ENCODE data around the gene BAIAP3.
A peak's percentile ranks its signal among the peaks of the same experiment; 100 is the strongest.

The BAIAP3 gene

DNA sequence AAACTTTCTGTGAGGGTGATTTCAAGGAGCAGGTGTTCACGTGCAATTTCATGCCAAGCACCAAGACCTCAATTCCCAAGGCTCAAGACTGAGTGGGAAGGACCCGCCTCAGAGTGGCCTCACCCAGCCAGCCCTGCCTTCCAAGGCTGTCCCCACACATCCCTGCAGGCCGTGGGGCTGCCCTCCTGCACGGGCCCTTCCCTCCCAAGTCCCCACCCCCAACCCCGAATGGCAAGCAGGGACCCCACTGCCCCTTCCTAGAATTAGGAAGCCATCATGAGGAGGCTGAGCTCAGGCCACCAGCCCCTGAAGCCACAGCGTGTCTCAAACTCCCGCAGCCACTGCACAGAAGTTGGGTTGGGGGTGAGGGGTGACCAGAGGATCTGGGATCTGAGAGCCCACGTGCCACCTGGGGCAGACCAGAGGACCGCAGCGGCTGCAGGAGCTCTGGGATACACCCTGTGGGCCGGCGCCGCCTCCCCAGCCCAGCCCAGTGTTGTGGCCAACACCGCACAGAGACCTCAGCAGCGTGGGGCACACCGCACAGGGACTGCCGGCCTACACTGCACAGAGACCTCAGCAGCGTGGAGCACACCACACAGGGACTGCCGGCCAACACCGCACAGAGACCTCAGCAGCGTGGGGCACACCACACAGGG, 39.0 kb downstream of the BAIAP3 start:
- no peaks in the 10 kb centered on the region for H3K9me3 Mint-ChIP-seq
- H3K4me3 Mint-ChIP-seq, result no peak overlapping the region
- no peak for ATAC-seq
- H3K36me3 Mint-ChIP-seq, result peaks cover 23% of the 10 kb centered on the region
- no peak overlapping the region for H3K27ac Mint-ChIP-seq
- peaks cover 1% of the 10 kb centered on the region for H3K4me1 Mint-ChIP-seq
- H3K27me3 Mint-ChIP-seq, result no peaks in the 10 kb centered on the region

DNA sequence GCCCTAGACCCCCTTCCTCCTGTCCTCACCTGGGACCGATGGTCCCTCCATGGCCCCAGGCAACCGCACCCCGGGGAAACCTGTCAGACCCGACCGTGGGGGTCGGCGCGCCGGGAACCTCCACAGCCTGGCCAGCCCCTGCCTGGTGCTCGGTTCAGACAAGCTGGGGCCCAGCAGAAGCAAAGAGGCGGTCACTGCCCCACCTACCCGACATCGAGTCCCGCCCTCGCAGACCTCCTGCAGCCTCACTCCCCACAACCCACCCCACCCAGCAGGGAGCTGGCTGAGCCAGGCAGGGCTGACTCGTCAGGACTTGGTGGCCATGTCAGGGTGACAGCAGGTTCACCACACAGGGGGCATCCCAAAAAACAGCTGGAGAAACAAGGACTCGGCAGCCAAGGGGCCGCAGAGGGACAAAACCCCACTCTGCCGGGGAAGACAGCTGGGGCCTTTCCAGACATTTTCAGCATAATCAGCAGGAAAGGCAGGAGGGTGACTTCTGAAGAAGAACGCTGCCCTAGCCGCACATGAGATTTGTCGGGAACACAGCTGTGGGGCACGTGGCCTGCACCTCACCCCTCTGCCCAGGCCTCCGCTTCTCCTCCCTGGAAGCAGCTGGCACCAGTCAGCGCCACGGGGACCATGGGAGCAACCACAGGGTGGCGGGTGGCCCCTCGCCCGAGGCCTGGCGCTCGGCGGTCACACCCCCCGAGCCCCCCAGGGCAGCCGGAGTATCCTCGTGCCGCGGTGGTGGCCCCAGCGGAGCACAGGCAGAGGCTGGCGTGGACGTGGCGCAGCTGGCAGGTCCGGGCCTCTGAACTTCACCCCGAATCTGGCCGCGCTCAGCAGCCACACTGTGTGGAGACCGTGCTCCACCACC, 41.2 kb downstream of the BAIAP3 start:
- H3K9me3 Mint-ChIP-seq, result no peaks in the 10 kb centered on the region
- peaks cover 39% of the 10 kb centered on the region for H3K36me3 Mint-ChIP-seq
- H3K27ac Mint-ChIP-seq, result no peak overlapping the region
- ATAC-seq, result no peak
- peaks cover 18% of the 10 kb centered on the region for H3K4me1 Mint-ChIP-seq
- H3K27me3 Mint-ChIP-seq, result no peaks in the 10 kb centered on the region
- H3K4me3 Mint-ChIP-seq, result no peak overlapping the region

DNA sequence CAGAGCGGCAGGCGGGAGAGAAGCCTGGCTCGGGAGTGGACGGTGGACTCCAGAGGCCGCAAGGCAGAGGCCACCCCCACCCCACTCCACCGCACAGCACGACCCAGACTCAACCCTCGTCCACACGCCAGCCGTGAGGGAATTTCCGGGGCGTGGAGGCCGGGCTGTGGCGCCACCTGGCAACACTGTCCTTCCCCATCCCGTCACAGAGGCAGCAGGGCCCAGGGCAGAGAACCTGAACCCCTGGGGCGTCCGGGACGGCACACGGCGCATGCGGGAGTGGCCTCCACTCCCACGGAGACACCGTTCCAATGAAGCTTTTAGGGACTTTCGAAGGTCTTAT, 41.8 kb downstream of the BAIAP3 start:
- Mint-ChIP-seq H3K36me3 (peaks cover 39% of the 10 kb centered on the region), H3K9me3 (no peaks in the 10 kb centered on the region), H3K27ac (no peak overlapping the region), H3K4me3 (no peak overlapping the region), H3K4me1 (peaks cover 23% of the 10 kb centered on the region), H3K27me3 (no peaks in the 10 kb centered on the region)
- no peak for ATAC-seq

DNA sequence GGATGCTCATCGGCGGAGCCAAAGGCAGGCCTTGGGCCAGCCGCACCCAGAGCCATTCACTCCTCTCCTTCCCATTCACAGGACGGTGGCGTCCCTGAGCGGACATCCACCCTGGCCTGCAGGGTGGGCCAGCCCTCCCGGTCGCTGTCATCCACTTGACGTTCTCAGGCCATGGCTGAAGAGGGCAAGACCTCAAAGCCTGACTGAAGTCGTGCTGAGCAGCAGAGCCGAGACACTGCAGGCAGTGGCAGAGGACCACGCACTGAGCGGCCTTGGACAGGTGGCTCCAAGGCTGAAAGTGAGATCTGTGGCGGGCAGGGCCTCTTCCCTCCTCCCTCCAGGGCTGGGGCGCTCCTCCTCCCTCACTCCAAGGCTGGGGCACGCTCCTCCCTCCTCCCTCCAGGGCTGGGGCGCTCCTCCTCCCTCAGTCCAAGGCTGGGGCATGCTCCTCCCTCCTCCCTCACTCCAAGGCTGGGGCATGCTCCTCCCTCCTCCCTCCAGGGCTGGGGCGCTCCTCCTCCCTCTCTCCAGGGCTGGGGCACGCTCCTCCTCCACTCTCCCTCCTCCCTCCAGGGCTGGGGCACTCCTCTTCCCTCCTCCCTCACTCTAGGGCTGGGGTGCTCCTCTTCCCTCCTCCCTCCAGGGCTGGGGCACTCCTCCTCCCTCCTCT, 42.4 kb downstream of the BAIAP3 start:
- Mint-ChIP-seq H3K4me1 (peaks cover 25% of the 10 kb centered on the region), H3K27ac (no peak overlapping the region), H3K4me3 (no peak overlapping the region), H3K27me3 (no peaks in the 10 kb centered on the region), H3K36me3 (peaks cover 40% of the 10 kb centered on the region), H3K9me3 (no peaks in the 10 kb centered on the region)
- ATAC-seq, result no peak

DNA sequence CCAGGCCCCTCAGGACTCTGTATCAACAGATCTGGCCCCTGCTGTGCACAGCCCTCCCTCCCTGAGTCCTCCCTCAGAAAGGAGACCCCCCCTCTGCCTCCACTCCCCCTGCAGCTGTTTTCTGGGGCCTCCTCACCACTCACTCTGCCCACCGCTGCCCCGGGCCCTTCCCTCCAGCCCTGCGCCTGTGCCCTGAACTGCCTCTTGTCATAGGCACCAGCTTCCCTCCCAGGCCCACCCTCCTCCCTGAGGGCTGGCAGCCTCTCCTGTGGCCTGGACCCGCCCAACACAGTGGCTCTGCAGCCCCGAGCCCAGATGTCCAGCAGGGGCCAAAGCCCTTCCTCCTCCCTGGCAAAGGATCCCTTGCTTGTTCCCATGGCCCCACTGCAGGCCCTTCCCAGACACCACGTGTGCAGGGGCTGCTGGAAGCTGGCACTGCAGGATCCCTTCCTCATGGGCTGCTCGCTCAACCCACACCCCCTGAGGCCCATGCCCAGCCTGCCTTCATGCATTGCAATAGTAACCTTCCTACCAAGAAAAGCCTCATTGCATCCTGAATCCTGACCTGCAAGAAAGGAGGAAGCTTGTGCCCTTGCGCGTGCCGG, 44.1 kb downstream of the BAIAP3 start:
- peaks cover 44% of the 10 kb centered on the region for H3K36me3 Mint-ChIP-seq
- H3K9me3 Mint-ChIP-seq, result no peaks in the 10 kb centered on the region
- peaks cover 25% of the 10 kb centered on the region for H3K4me1 Mint-ChIP-seq
- ATAC-seq, result no peak
- no peaks in the 10 kb centered on the region for H3K27me3 Mint-ChIP-seq
- H3K4me3 Mint-ChIP-seq, result peak overlapping the region; percentile 79
- peak overlapping the region; percentile 89 for H3K27ac Mint-ChIP-seq

DNA sequence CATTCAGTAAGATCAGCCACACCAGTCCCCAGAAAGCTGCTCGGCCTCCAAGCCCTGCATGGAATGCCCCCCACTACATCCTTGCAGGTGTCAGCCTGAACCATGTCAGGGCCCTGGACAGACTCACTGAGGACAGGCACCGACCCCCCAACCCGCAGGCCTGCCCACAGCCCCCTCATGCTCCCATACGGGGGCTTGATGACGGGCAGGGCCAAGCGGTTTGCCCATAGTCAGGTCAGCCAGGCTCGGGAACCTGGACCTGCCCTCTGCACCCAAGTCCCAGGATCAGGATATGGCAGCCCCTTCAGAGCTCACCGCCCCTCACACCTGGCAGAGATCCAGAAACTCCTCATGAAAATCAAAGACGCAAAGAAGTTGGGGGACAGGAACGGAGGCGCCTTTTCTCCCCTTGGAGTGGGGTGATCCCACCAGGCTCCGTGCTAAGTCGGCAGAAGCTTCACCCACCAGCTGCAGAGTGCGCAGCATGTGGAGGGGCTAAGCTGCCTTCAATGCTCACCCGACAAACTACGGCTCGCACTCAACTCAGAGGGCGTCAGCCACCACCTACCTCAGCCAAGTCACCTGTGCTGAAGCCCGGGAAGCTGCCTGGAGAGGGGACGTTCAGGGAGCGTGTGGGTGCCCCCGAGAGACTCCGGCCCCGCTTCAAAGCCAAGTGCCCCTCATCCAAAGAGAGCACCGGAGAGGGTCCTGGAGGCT, 44.8 kb downstream of the BAIAP3 start:
- Mint-ChIP-seq H3K36me3 (peaks cover 50% of the 10 kb centered on the region), H3K9me3 (no peaks in the 10 kb centered on the region), H3K27me3 (no peaks in the 10 kb centered on the region), H3K4me1 (peaks cover 25% of the 10 kb centered on the region), H3K27ac (peak overlapping the region; percentile 89), H3K4me3 (peak overlapping the region; percentile 79)
- ATAC-seq, result no peak

DNA sequence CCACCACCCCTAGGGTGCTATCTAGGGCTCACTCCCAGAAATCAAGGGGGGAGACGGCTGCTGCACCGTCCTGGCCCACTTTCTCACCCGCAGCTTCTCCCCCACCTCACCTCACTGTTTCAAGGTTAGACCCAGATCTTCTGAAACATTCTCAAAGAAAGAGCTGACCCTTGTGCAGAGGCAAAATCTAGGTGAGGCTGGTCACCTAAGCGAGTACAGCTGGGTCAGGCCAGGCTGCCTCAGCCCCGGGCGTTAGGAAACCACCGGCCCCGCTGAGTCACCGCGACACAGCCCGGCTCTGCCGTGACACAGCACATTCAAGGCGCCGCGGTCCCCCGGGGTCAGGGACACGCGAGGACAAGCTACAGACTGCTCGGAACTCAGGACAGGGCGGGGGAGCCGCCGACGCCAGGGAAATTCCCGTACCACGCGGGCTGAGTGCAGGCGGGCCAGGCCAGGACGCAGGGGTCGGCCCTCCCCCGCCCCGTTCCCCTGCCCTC, 45.4 kb downstream of the BAIAP3 start:
- peak; percentile 83 for ATAC-seq
- H3K4me1 Mint-ChIP-seq, result peaks cover 25% of the 10 kb centered on the region
- H3K36me3 Mint-ChIP-seq, result peaks cover 50% of the 10 kb centered on the region
- no peaks in the 10 kb centered on the region for H3K27me3 Mint-ChIP-seq
- H3K27ac Mint-ChIP-seq, result peak overlapping the region; percentile 89
- peak overlapping the region; percentile 79 for H3K4me3 Mint-ChIP-seq
- H3K9me3 Mint-ChIP-seq, result no peaks in the 10 kb centered on the region

DNA sequence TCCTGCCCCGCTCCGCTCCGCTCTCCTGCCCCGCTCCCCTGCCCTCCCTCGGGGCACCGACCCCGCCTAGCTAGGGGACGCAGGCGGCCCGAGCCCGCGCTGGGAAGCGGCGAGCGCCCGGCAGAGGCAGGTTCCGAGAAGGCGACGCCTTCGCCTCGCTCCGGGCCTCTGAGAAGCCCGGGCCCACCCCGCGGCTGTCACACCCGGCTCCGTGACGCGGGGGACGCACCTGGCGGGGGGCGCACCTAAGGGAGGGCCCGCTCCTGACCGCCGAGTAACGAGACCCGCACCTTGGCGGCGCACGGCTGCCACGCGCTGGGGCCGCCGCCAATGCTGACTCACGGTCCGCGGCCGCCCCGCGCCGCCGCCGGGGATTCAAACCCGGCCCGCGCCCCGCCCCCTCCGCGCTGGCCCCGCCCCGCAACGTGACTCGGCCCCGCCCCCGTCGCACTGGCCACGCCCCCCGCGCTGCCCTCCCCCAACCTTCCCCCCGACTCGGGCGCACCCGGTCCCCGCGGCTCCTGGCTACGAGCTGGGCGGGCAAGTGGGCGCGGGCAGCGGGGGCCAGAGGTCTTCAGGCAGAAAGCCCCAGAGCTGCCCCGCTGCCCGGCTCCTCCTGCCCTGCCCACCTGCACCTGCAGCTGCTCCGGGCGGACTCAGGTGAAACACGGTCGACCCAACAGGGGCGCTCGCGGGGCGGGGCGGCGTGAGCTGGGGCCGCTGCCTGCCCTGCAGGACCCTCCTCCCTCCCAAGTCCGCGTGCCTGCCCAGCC, 46.0 kb downstream of the BAIAP3 start:
- Mint-ChIP-seq H3K27ac (peak overlapping the region; percentile 89), H3K36me3 (peaks cover 51% of the 10 kb centered on the region), H3K9me3 (no peaks in the 10 kb centered on the region), H3K4me1 (peaks cover 25% of the 10 kb centered on the region), H3K27me3 (no peaks in the 10 kb centered on the region), H3K4me3 (peak overlapping the region; percentile 81)
- peak; percentile 81 for ATAC-seq

DNA sequence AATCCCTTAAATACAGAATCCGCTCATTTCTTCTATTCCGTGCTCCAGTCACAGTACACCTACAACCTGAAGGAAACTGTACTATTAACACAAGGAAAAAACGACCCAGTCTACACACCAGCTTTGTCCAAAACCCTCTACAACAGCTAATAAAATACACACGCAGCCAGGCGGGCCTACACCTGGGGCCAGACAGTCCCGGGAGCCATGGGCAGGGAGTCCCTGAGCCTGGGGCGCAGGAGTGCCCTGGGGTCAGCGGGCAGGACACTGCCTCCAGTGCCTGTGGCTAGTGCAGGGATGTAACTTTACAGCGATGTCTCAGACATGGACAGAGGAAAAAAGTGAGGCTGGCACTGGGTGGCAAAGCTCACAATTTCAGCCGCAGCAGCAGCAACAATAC, 46.8 kb downstream of the BAIAP3 start:
- H3K4me3 Mint-ChIP-seq, result peak overlapping the region; percentile 81
- ATAC-seq, result no peak
- peaks cover 58% of the 10 kb centered on the region for H3K36me3 Mint-ChIP-seq
- peak overlapping the region; percentile 65 for H3K27ac Mint-ChIP-seq
- H3K4me1 Mint-ChIP-seq, result peaks cover 25% of the 10 kb centered on the region
- no peaks in the 10 kb centered on the region for H3K27me3 Mint-ChIP-seq
- H3K9me3 Mint-ChIP-seq, result no peaks in the 10 kb centered on the region

DNA sequence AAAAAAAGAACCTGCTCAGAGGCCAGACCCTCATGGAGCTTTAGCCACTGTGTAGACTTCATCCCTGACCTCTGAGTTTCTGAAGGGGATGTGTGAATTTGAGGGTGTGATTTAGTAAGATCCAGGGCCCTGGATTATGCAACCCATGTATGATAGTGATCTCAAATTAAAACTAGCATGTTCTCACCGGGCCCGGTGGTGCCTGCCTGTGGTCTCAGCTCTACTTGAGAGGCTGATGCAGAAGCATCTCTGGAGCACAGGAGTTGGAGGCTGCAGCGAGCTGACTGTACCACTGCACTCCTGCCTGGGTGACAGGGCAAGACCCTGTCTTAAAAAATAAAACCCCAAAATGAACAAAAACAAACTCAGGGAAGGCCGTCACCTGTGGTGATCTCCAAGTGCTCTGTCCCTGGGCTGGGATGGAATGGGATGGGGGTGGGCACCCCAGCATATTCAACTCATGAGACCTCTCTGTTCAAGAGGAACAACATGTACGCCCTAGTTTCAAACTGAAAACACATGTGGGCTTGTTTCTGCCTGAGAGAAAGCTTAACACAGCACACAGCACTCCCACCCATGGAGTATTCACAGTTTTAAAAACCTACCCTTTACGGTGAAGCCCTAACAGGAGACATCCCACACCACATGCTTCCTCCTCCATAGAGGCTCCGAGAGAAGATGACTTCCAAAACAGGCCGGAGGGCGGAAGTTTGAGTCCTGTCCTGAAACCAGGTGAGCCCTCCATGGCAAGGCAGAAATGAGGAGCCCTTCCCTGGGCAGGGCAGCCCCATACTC, 48.4 kb downstream of the BAIAP3 start:
- H3K27ac Mint-ChIP-seq, result no peak overlapping the region
- ATAC-seq, result no peak
- H3K27me3 Mint-ChIP-seq, result no peaks in the 10 kb centered on the region
- peaks cover 52% of the 10 kb centered on the region for H3K36me3 Mint-ChIP-seq
- H3K4me1 Mint-ChIP-seq, result peaks cover 25% of the 10 kb centered on the region
- H3K4me3 Mint-ChIP-seq, result no peak overlapping the region
- H3K9me3 Mint-ChIP-seq, result no peaks in the 10 kb centered on the region

DNA sequence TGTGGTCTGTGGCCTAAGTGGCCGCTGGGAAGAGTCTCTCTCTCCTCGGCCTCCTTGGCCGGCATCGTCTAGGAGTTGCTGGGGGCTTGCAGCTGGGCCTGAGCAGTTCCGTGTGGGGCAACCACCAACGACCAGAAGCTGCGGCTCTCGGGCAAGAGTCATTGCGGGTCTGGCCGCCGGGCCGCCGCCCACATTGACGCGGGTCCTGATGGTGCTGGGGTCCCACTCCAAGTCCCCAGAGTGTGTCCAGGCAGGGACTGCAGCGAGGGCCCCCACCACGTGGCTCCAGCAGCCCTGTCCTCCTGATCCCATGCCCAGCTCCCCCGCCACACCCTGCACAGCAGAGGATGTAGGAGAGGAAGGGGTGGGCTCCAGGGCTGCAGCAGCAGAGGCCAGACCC, 50.1 kb downstream of the BAIAP3 start:
- Mint-ChIP-seq H3K27me3 (no peaks in the 10 kb centered on the region), H3K36me3 (peaks cover 45% of the 10 kb centered on the region), H3K4me3 (no peak overlapping the region), H3K4me1 (peaks cover 12% of the 10 kb centered on the region), H3K9me3 (no peaks in the 10 kb centered on the region), H3K27ac (no peak overlapping the region)
- ATAC-seq, result no peak

DNA sequence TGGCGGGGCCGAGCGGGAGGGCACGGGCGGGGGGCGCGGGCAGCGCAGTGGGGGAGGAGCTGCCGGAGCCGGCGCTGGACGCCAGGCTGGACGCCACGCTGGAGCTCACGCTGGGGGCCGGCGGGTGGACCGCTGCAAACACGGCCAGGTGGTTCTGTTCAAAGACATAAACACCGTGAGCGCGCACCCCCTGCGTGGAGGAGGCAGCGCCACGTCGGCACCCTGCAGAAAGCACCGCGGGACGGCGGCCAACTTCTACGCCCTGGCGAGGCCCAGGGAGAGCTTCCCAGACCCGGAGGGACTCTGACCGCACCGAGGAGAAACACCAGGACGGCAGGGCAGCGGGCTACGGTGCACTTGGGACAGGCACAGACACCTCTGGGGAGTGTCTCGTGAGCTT, 51.8 kb downstream of the BAIAP3 start:
- H3K9me3 Mint-ChIP-seq, result no peaks in the 10 kb centered on the region
- no peak overlapping the region for H3K27ac Mint-ChIP-seq
- H3K36me3 Mint-ChIP-seq, result peaks cover 48% of the 10 kb centered on the region
- H3K4me3 Mint-ChIP-seq, result no peak overlapping the region
- H3K27me3 Mint-ChIP-seq, result no peaks in the 10 kb centered on the region
- no peak for ATAC-seq
- H3K4me1 Mint-ChIP-seq, result peaks cover 2% of the 10 kb centered on the region

DNA sequence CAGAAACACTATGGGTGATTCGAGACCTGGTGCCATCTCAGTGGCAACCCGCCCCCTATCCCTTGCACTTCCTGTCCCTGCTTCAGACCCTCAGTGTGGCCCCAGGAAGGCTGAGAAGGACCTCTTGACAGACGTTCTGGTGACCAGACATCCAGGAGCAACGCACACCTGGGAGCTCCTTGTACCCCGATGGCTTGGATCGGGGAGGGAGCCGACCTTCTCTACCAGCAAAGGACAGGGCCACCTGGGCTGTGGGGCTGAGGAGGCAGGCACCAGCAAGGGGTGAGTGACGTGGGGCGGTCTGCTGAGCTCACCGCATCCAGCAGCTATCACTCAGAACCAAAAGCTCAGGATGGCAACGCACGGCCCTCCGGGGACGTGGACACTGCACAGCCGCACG, 53.9 kb downstream of the BAIAP3 start:
- Mint-ChIP-seq H3K4me3 (no peak overlapping the region), H3K27me3 (no peaks in the 10 kb centered on the region), H3K27ac (no peak overlapping the region), H3K9me3 (no peaks in the 10 kb centered on the region), H3K36me3 (peaks cover 41% of the 10 kb centered on the region), H3K4me1 (no peaks in the 10 kb centered on the region)
- no peak for ATAC-seq

Data from stimulated activated memory B cell treated with anti-CD40 and anti-IgM and Interleukin-4, amounts not matched to agents 10 μg/mL and 1 μg/mL and 100 μg/mL, for 72 hours (primary cell).